ENCODE data around the gene ZNF85.

The ZNF85 gene

GRCh38 chr19:20999731-21000352 lies 76.8 kb downstream of the ZNF85 start:
- in situ Hi-C loops (cut with HindIII; ENCODE audit: low pct_unique_long_range_greater_than_20kb, low sequenced_read_pairs): no loop called here
- DNase-seq (ENCODE audit: low read depth in 1 of 2, low spot score in 1 of 2): peak; percentile 77 to 98
- TF ChIP-seq JUND (IDR thresholded peaks at IDR 0.05; ENCODE audit: low read depth): no peak
